IMR-90 (cell line): ENCODE results near the gene TTC1. TPM values are rescaled to one million over a fixed set of nuclear protein-coding genes. Genes with fewer than 3 reads are reported as not detected.

ENCODE experiments used
- ATAC-seq: fragments of 200-7000 bp; cut with Tn5 transposase; 2 replicates; pipeline ENCODE4 v1.9.1; 2020; ENCODE audit warnings: low read depth, mild to moderate bottlenecking, moderate library complexity
- BruUV-seq: library from RNA; stranded (reverse); fragments of 400-500 nt; replicated peaks from 2 replicates; lab custom pipeline; 2021; lab: Mats Ljungman, UMichigan
- CTCF ChIA-PET: fragments of 300-600 bp; formaldehyde crosslinking; extraction: SDS; loops from one replicate; lab custom pipeline; 2021; ENCODE audit warnings: antibody characterized with exemption; lab: Yijun Ruan, JAX
- POLR2A ChIA-PET: fragments of 300-600 bp; sonication (Branson Sonifier 250); formaldehyde crosslinking; loops from one replicate; lab custom pipeline; 2022; ENCODE audit warnings: antibody characterized with exemption; ENCODE audit not compliant: unreplicated experiment; lab: Charles Lee
- DNase-seq: peaks from one replicate; pipeline ENCODE4 v3.0.0; 2013
- H2AFZ ChIP-seq: replicated peaks from 2 replicates; pipeline ENCODE3; 2013; ENCODE audit warnings: low read length, mild to moderate bottlenecking; ENCODE audit not compliant: poor library complexity
- H2AK5ac ChIP-seq: 2 replicates; pipeline ENCODE4 v1.6.1; 2013; ENCODE audit warnings: low read depth, low read length, inconsistent platforms
- H2AK9ac ChIP-seq: replicated peaks from 2 replicates; pipeline ENCODE3; 2013; ENCODE audit warnings: mild to moderate bottlenecking, low read depth, low read length, moderate library complexity; ENCODE audit not compliant: poor library complexity
- H2BK120ac ChIP-seq: 2 replicates; pipeline ENCODE4 v1.6.1; 2013; ENCODE audit warnings: low read depth, low read length, inconsistent platforms
- H2BK15ac ChIP-seq: 3 replicates; pipeline ENCODE4 v1.6.1; 2013; ENCODE audit warnings: low read depth, low read length, inconsistent platforms
- H2BK20ac ChIP-seq: 2 replicates; pipeline ENCODE4 v1.6.1; 2013; ENCODE audit warnings: low read depth, mild to moderate bottlenecking, inconsistent platforms, low read length, moderate library complexity
- H2BK5ac ChIP-seq: 2 replicates; pipeline ENCODE4 v1.6.1; 2013; ENCODE audit warnings: mild to moderate bottlenecking, low read depth, low read length, inconsistent platforms; ENCODE audit not compliant: poor library complexity, severe bottlenecking
- H3K14ac ChIP-seq: replicated peaks from 2 replicates; pipeline ENCODE4 v1.6.1; 2013; ENCODE audit warnings: low read depth, low read length, inconsistent platforms
- H3K18ac ChIP-seq: 2 replicates; pipeline ENCODE4 v1.6.1; 2013; ENCODE audit warnings: low read depth, low read length, control low read depth
- H3K23ac ChIP-seq: 2 replicates; pipeline ENCODE4 v1.6.1; 2013; ENCODE audit warnings: low read depth, low read length, inconsistent platforms
- H3K27ac ChIP-seq: 2 replicates; pipeline ENCODE4 v1.5.1; 2013; ENCODE audit warnings: mild to moderate bottlenecking, control low read depth, low read length; ENCODE audit not compliant: insufficient read depth
- H3K27me3 ChIP-seq: 2 replicates; pipeline ENCODE4 v1.6.1; 2013; ENCODE audit warnings: low read length; ENCODE audit not compliant: control insufficient read depth, insufficient read depth
- H3K36me3 ChIP-seq: 2 replicates; pipeline ENCODE4 v1.6.1; 2013; ENCODE audit warnings: low read length, mixed read lengths; ENCODE audit not compliant: control insufficient read depth, insufficient read depth
- H3K4ac ChIP-seq: 2 replicates; pipeline ENCODE4 v1.6.1; 2013; ENCODE audit warnings: low read depth, low read length, inconsistent platforms
- H3K4me1 ChIP-seq: 2 replicates; pipeline ENCODE4 v1.6.1; 2013; ENCODE audit warnings: low read length, mixed read lengths; ENCODE audit not compliant: control insufficient read depth, insufficient read depth
- H3K4me2 ChIP-seq: 2 replicates; pipeline ENCODE4 v1.6.1; 2013; ENCODE audit warnings: low read depth, mild to moderate bottlenecking, control low read depth, low read length, moderate library complexity
- H3K4me3 ChIP-seq: 2 replicates; pipeline ENCODE4 v1.5.1; 2013; ENCODE audit warnings: low read depth, mild to moderate bottlenecking, control low read depth, low read length, moderate library complexity; ENCODE audit not compliant: insufficient read depth
- H3K56ac ChIP-seq: 2 replicates; pipeline ENCODE4 v1.6.1; 2013; ENCODE audit warnings: low read length, inconsistent platforms; ENCODE audit not compliant: insufficient read depth; ENCODE audit errors: extremely low read depth
- H3K79me1 ChIP-seq, 2 experiments: 2 replicates each; pipeline ENCODE4 v1.6.1; 2013; ENCODE audit warnings: low read length in 2 of 2, inconsistent platforms in 1 of 2, low read depth in 1 of 2
- H3K9ac ChIP-seq: 2 replicates; pipeline ENCODE4 v1.6.1; 2013; ENCODE audit warnings: low read depth, low read length, control low read depth
- H3K9me1 ChIP-seq: 2 replicates; pipeline ENCODE4 v1.6.1; 2013; ENCODE audit warnings: low read length, inconsistent platforms; ENCODE audit not compliant: insufficient read depth
- H3K9me3 ChIP-seq: 2 replicates; pipeline ENCODE4 v1.6.1; 2013; ENCODE audit warnings: low read length; ENCODE audit not compliant: control insufficient read depth, insufficient read depth
- H4K20me1 ChIP-seq: 2 replicates; pipeline ENCODE4 v1.6.1; 2013; ENCODE audit warnings: low read length, inconsistent platforms; ENCODE audit not compliant: insufficient read depth
- H4K5ac ChIP-seq: 2 replicates; pipeline ENCODE4 v1.6.1; 2013; ENCODE audit warnings: mild to moderate bottlenecking, low read depth, low read length, control low read depth
- H4K8ac ChIP-seq, 2 experiments: 2 replicates each; pipeline ENCODE4 v1.6.1; 2013; ENCODE audit warnings: low read depth in 2 of 2, low read length in 2 of 2, control low read depth in 1 of 2, inconsistent platforms in 1 of 2
- H4K91ac ChIP-seq: 2 replicates; pipeline ENCODE4 v1.6.1; 2013; ENCODE audit warnings: low read depth, low read length, inconsistent platforms; ENCODE audit not compliant: insufficient read depth
- BHLHE40 ChIP-seq: fragments of 150-350 bp; IDR thresholded peaks from 2 replicates; pipeline ENCODE4 v1.6.1; 2016; ENCODE audit warnings: mild to moderate bottlenecking, low read depth, low read length
- CEBPB ChIP-seq: IDR thresholded peaks from 2 replicates; pipeline ENCODE4 v1.6.1; 2012; ENCODE audit warnings: low read depth, low read length, improper control_type of control experiment
- CHD1 ChIP-seq: IDR thresholded peaks from 2 replicates; pipeline ENCODE4 v1.6.1; 2012; ENCODE audit warnings: low read depth, low read length, improper control_type of control experiment
- FOS ChIP-seq: fragments of 150-350 bp; IDR thresholded peaks from 2 replicates; pipeline ENCODE4 v1.6.1; 2016; ENCODE audit warnings: low read depth, low read length
- MAFK ChIP-seq: IDR thresholded peaks from 2 replicates; pipeline ENCODE4 v1.6.1; 2012; ENCODE audit warnings: low read depth, low read length, improper control_type of control experiment
- MAZ ChIP-seq: IDR thresholded peaks from 2 replicates; pipeline ENCODE4 v1.6.1; 2012; ENCODE audit warnings: low read depth, mild to moderate bottlenecking, low read length, improper control_type of control experiment, moderate library complexity, borderline replicate concordance
- NFE2L2 ChIP-seq: fragments of 150-350 bp; IDR thresholded peaks from 2 replicates; pipeline ENCODE4 v1.6.1; 2016; ENCODE audit warnings: low read depth, mild to moderate bottlenecking, low read length
- POLR2A ChIP-seq: IDR thresholded peaks from 2 replicates; pipeline ENCODE4 v1.6.1; 2012; ENCODE audit warnings: mild to moderate bottlenecking, low read depth, low read length
- RAD21 ChIP-seq: IDR thresholded peaks from 2 replicates; pipeline ENCODE4 v1.6.1; 2012; ENCODE audit warnings: low read length, improper control_type of control experiment
- RFX5 ChIP-seq: IDR thresholded peaks from 2 replicates; pipeline ENCODE4 v1.8.0; 2012; ENCODE audit warnings: low read depth, mild to moderate bottlenecking, low read length, moderate library complexity
- SMC3 ChIP-seq: fragments of 150-350 bp; IDR thresholded peaks from 2 replicates; pipeline ENCODE4 v1.6.1; 2016; ENCODE audit warnings: low read depth, mild to moderate bottlenecking, antibody characterized with exemption, low read length, moderate library complexity
- whole genome bisulfite sequencing, 2 experiments: methylation state at CpG; one replicate each; pipeline versions ENCODE4 v1.1.5 to v1.1.7; 2013; ENCODE audit warnings: missing lambda C conversion rate in 2 of 2; ENCODE audit not compliant: insufficient read length in 1 of 2; ENCODE audit errors: extremely low coverage in 2 of 2; 5-methylcytosine and 5-hydroxymethylcytosine counted together
- dilution Hi-C: fragments of 300-500 bp; cut with HindIII; formaldehyde crosslinking; loops from one replicate; pipeline ENCODE4 v1.14.3; 2018; ENCODE audit warnings: low sequenced_read_pairs; ENCODE audit not compliant: unreplicated experiment
- in situ Hi-C: fragments of 300-500 bp; cut with MboI; formaldehyde crosslinking; loops from 3 replicates; pipeline ENCODE4 v1.14.3; 2019; ENCODE audit warnings: low sequenced_read_pairs, inconsistent platforms, mixed read lengths
- intact Hi-C: fragments of 100-400 bp; cut with micrococcal nuclease; formaldehyde crosslinking; loops from 2 replicates; pipeline ENCODE4 v1.10.0; 2022
- polyA plus RNA-seq, 3 experiments: library from polyadenylated mRNA; depleted of rRNA; stranded (reverse); fragments of >200 nt; gene quantifications; 2 replicates each; pipeline ENCODE4 v1.2.3, GENCODE V29; 2012; ENCODE audit warnings: low replicate concordance in 1 of 3
- total RNA-seq: library from RNA; depleted of rRNA; stranded (reverse); fragments of >200 nt; gene quantifications from 2 replicates; pipeline ENCODE4 v1.2.3, GENCODE V29; 2012
- TF ChIP-seq, protein P1 (sequence below): fragments of 150-350 bp; IDR thresholded peaks from 2 replicates; pipeline ENCODE4 v1.6.1; 2017; ENCODE audit warnings: mild to moderate bottlenecking, antibody characterized with exemption, low read length, low read depth
- TF ChIP-seq, protein P2 (sequence below): conservative IDR thresholded peaks from 2 replicates; pipeline ENCODE4 v1.5.1; 2012; ENCODE audit warnings: mild to moderate bottlenecking, low read depth, low read length, improper control_type of control experiment

TTC1 gene
- total and polyA plus RNA-seq, 2 of the 4 experiments (the other 2 are of a cell fraction) = 23.1 to 41.1 TPM

DNA sequence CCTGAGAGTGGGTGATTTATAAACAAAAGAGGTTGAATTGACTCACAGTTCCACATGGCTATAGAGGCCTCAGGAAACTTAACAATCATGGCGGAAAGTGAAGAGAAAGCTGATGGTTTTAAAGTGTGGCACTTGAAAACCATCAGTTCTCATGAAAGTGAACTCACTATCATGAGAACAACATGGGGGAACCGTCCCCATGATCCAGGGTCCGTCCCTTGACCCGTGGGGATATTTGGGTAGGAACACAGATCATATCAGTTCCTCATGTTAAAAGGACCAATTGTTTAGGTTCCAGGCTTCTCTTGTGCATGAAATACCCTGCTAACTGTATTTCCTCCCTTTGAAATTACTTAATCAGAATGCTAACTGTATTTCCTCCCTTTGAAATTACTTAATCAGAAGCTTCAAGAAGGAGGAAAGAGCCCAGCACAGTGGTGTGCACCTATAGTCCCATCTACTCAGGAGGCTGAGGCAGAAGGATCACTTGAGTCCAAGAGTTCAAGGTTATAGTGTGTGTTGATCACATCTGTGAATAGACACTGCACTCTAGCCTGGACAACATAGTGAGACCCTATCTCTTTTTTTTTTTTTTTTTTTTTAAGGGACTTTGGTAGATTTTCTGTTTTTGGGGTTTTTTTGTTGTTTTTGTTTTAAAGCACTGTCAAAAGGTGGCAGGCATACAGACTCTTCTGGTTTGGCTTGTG lies 24.8 kb downstream of the TTC1 start:
- intact Hi-C loops = no loop called here
- WGBS, 2 experiments = no CpG with 5 or more reads among the region's 4 CpGs

More for the DNA sequence above, 24.8 kb downstream of the TTC1 start:
- dilution Hi-C loops (no loop called here), in situ Hi-C loops (no loop called here)
- Histone ChIP-seq H2AK5ac (no peak overlapping the region), H2AFZ (no peak overlapping the region), H3K4ac (no peak overlapping the region), H3K4me1 (peaks cover 9% of the 10 kb centered on the region), H3K4me3 (no peak overlapping the region), H3K36me3 (peaks cover 16% of the 10 kb centered on the region), H4K5ac (no peak overlapping the region), H3K23ac (no peak overlapping the region), H3K14ac (no peak overlapping the region), H3K9me3 (no peaks in the 10 kb centered on the region), H2BK15ac (no peak overlapping the region), H3K27ac (no peak overlapping the region), H3K18ac (no peak overlapping the region), H3K56ac (no peak overlapping the region), H3K9me1 (no peaks in the 10 kb centered on the region; the same call in 1 of the 2 replicates), H3K9ac (no peak overlapping the region), H4K20me1 (no peaks in the 10 kb centered on the region; the same call in 1 of the 2 replicates), H3K79me1 (peaks cover 21 to 27% of the 10 kb centered on the region in 2 experiments), H2BK20ac (no peak overlapping the region), H3K27me3 (no peaks in the 10 kb centered on the region), H2AK9ac (no peak overlapping the region), H3K4me2 (no peak overlapping the region), H4K91ac (no peak overlapping the region), H2BK5ac (no peak overlapping the region), H4K8ac (no peak overlapping the region), H2BK120ac (no peak overlapping the region)
- ATAC-seq = no peak
- no TSS peak for BruUV-seq
- ChIA-PET CTCF (no interaction called here), POLR2A (no interaction called here)
- TF ChIP-seq SMC3 (no peak), POLR2A (no peak), BHLHE40 (no peak), MAFK (no peak), NFE2L2 (no peak), CHD1 (no peak), CEBPB (no peak), RFX5 (no peak), RAD21 (no peak), MAZ (no peak), FOS (no peak)
- TF ChIP-seq, protein P1, sequence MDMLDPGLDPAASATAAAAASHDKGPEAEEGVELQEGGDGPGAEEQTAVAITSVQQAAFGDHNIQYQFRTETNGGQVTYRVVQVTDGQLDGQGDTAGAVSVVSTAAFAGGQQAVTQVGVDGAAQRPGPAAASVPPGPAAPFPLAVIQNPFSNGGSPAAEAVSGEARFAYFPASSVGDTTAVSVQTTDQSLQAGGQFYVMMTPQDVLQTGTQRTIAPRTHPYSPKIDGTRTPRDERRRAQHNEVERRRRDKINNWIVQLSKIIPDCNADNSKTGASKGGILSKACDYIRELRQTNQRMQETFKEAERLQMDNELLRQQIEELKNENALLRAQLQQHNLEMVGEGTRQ = no peak
- TF ChIP-seq, protein P2, sequence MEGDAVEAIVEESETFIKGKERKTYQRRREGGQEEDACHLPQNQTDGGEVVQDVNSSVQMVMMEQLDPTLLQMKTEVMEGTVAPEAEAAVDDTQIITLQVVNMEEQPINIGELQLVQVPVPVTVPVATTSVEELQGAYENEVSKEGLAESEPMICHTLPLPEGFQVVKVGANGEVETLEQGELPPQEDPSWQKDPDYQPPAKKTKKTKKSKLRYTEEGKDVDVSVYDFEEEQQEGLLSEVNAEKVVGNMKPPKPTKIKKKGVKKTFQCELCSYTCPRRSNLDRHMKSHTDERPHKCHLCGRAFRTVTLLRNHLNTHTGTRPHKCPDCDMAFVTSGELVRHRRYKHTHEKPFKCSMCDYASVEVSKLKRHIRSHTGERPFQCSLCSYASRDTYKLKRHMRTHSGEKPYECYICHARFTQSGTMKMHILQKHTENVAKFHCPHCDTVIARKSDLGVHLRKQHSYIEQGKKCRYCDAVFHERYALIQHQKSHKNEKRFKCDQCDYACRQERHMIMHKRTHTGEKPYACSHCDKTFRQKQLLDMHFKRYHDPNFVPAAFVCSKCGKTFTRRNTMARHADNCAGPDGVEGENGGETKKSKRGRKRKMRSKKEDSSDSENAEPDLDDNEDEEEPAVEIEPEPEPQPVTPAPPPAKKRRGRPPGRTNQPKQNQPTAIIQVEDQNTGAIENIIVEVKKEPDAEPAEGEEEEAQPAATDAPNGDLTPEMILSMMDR = no peak
- no peak for DNase-seq
